Inferior parietal cortex (tissue), 1 donor: ENCODE results near the gene UBE4B.
"Not testable (repeated sequence)": the region's sequence is repeated elsewhere in the genome, so short reads cannot be mapped to it uniquely, and the experiment has no call there.

ENCODE experiments used
- DNase-seq: peaks from one replicate; pipeline ENCODE4 v3.0.0-alpha.2; 2016; ENCODE audit errors: extremely low spot score

Gene UBE4B

DNA sequence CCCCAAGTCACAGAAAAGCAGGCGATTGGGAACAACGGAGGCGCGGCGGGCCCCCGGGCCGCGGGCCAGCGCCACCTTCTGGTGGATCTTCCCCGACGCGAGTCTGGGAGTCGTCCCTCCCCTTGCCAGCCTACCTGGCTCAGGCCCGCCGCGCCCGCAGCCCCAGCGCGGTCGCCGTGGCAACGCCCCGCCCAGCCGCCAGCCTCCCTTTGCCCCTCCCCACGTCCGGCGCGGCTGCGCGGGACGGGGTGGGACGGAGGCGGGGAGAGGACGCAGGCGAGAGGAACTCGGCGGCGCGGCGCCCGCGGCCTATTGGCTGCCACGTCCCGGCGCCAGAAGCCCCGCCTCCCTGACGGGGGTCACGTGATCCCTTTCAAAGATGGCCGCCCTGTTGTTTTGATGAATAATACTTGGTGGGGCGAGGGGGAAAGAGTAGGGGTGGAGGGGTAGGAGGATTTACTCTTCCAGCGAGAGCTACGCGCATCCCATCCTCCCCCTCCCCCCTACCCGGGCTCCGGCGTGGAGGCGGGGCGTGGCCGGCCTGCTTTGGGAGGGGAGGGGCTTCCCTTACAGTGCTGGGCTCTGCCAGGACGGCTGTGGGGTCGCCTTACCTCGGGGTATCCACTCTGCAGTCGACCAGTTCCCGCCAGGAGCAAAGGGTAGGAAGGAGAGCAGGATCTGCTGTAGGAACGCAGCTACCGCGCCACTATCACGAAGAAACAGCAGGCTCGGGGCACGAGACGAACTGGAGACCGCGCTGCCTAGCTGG, at the start of gene UBE4B:
TSS of gene UBE4B (plus strand) at position 369 of the 769 bp plus-strand sequence. CDS start 713 bp downstream, outside the sequence.
- DNase-seq: peak; percentile 97

- DNase-seq: peak; percentile 35
These were observed 48.5 kb upstream of the UBE4B start for GRCh38 chr1:9984253-9984652.

DNA sequence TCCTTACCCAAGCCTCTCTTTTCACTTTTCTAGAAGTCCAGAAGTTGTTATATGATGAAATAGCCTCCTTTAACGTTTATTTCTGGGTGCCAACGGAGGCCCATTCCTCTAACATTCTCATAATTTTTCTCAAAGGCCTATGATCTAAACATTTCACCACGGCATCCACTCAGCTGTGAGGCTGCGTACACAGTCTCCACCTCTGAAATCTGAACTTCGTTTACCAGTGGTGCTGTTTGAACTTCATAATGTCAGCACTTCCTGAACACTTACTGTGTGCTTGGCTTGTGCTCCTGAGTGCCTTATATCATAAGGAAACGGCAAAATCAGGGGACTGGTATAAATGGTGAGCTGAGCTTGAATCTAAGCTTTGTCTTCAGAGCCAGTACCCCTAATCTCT, 47.8 kb upstream of the UBE4B start:
- no peak for DNase-seq

GRCh38 chr1:9989773-9990172, 43.0 kb upstream of the UBE4B start:
- no peak for DNase-seq

- DNase-seq: no peak
These were observed 41.8 kb upstream of the UBE4B start for GRCh38 chr1:9990944-9991343.

- DNase-seq: no peak
These were observed 39.8 kb upstream of the UBE4B start for GRCh38 chr1:9992910-9993309.

DNA sequence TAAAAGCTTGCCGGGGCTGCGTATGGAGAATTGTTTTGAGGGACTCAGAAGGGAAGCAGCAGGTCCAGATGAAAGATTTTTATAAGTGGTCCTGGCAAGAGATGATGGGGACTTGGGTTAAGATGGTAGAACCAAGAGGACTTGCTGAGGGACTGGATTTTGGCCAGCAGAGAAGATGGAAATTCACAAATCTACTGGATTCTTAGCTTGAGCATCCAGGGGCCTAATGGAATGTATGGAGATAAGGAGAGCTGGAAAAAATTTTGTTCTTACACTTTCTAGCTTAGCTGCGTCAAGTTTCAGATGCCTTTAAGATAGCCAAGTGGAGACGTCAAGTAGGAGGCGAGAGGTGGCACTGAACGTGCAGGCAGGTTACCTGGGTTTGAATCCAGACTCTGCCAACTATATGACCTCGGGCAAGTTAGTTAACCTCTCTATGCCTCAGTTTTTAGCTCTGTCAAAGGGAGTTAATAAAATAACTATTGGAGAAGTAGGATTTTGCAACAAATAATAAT, 39.1 kb upstream of the UBE4B start:
- no peak for DNase-seq

- DNase-seq: no peak
These were observed 35.9 kb upstream of the UBE4B start, which contains the start of gene RBP7 for GRCh38 chr1:9996624-9997582. Gene RBP7, plus strand, starts transcription at chr1:9997228. Its CDS starts 31 bp downstream, at chr1:9997259.

- peak; percentile 58 for DNase-seq
These were observed 31.6 kb upstream of the UBE4B start for GRCh38 chr1:10001016-10001665.

DNA sequence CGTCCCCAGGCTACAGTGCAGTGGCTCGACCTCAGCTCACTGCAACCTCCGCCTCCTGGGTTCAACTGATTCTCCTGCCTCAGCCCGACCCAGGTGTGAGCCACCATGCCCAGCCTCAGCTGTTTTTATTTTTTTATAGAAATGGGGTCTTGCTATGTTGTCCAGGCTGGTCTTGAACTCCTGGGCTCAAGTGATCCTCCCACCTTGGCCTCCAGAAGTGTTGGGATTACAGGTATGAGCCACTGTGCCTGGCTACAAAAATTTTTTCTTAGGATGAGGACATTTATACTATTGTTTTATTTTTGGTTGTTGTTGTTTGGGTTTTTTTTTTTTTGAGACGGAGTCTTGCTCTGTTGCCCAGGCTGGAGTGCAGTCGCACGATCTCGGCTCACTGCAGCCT, 27.5 kb upstream of the UBE4B start:
- DNase-seq: not testable (repeated sequence)

GRCh38 chr1:10007169-10007568, 25.6 kb upstream of the UBE4B start:
- no peak for DNase-seq

DNA sequence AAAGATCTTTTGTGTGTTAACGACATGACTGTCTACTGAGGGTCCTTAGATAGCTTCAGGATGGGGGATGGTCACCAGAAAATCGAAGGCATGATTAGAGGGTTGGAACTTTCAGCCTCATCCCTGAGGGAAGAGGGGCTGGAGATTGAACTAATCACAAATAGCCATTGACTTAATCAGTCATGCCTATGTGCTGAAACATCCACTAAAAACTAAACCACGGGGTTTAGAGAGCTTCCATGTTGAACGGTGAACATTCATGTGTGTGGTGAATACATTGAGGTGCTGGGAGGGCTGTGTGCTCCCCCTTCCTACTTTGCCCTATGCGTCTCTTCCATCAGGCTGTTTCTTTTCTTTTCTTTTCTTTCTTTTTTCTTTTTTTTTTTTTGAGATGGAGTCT, 18.7 kb upstream of the UBE4B start:
- DNase-seq: no peak

- no peak for DNase-seq
These were observed 13.2 kb upstream of the UBE4B start for GRCh38 chr1:10019561-10019960.

- no peak for DNase-seq
These were observed 12.7 kb upstream of the UBE4B start for GRCh38 chr1:10020086-10020485.

GRCh38 chr1:10020678-10021077, 12.1 kb upstream of the UBE4B start:
- DNase-seq: not testable (repeated sequence)

- not testable (repeated sequence) for DNase-seq
These were observed 10.8 kb upstream of the UBE4B start for GRCh38 chr1:10021992-10022391.

DNA sequence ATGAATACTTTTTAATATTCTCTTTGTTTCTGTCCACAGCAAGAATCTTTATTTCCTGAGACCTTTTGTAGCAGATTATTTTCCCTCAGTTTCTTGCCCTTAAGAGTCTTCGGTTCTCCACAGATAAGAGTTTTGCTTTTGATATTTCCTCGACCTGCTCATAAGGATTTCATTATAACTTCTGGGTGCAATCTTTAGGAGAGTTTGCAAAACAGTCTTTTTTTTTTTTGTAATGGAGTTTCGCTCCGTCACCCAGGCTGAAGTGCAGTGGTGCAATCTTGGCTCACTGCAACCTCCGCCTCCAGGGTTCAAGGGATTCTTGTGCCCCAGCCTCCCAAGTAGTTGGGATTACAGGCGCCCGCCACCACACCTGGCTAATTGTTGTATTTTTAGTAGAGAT, 10.1 kb upstream of the UBE4B start:
- DNase-seq: no peak

DNA sequence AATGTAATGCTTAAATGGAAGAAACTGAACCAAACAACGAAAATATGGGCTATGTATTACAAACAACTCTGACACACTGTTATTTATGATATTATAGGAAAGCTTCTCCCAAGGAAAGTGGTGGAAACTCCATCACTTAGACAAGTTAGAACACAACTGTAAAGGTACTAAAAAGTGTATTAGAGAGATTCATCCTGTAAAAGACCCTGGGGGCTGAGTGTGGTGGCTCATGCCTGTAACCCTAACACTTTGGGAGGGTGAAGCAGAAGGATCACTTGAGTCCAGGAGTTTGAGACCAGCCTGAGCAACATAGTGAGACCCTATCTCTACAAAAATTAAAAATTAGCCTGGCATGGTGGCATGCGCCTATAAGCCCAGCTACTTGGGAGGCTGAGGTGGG, 7.4 kb upstream of the UBE4B start:
- DNase-seq: no peak

- no peak for DNase-seq
These were observed 5.7 kb upstream of the UBE4B start for GRCh38 chr1:10027027-10027426.

DNA sequence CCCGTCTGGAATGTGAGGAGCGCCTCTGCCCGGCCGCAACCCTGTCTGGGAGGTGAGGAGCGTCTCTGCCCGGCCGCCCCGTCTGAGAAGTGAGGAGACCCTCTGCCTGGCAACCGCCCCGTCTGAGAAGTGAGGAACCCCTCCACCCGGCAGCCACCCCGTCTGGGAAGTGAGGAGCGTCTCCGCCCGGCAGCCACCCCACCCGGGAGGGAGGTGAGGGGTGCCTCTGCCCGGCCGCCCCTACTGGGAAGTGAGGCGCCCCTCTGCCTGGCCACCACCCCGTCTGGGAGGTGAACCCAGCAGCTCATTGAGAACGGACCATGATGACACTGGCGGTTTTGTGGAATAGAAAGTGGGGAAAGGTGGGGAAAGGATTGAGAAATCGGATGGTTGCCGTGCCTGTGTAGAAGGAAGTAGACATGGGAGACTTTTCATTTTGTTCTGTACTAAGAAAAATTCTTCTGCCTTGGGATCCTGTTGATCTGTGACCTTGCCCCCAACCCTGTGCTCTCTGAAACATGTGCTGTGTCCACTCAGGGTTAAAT, 3.7 kb upstream of the UBE4B start:
- DNase-seq: not testable (repeated sequence)

- DNase-seq: no peak
These were observed 1.3 kb upstream of the UBE4B start for GRCh38 chr1:10031461-10031860.
